GM23338 (cell line): ENCODE results near the gene POC1B. TPM values are rescaled to one million over a fixed set of nuclear protein-coding genes. Genes with fewer than 3 reads are reported as not detected.

Source experiments
- ATAC-seq: fragments of 200-7000 bp; cut with Tn5 transposase; 3 replicates; pipeline ENCODE4 v1.9.1; 2020
- DNase-seq: peaks from one replicate; pipeline ENCODE4 v3.0.0-alpha.2; 2015; ENCODE audit warnings: low spot score
- H2AFZ ChIP-seq: fragments of 200-600 bp; sonication (generic); 2 replicates; pipeline ENCODE4 v1.8.0; 2016; ENCODE audit warnings: antibody characterized with exemption, mild to moderate bottlenecking, moderate library complexity
- H3F3A ChIP-seq: fragments of 200-600 bp; sonication (generic); replicated peaks from 2 replicates; pipeline ENCODE4 v1.8.0; 2017; ENCODE audit warnings: antibody characterized with exemption, mixed run types, low read depth
- H3K27ac ChIP-seq: fragments of 200-600 bp; sonication (generic); 2 replicates; pipeline ENCODE4 v1.6.1; 2016; ENCODE audit warnings: low read depth
- H3K27me3 ChIP-seq: fragments of 200-600 bp; sonication (generic); 2 replicates; pipeline ENCODE4 v1.8.0; 2016; ENCODE audit warnings: mild to moderate bottlenecking, mixed run types, moderate library complexity; ENCODE audit not compliant: insufficient read depth
- H3K36me3 ChIP-seq: fragments of 200-600 bp; sonication (generic); 2 replicates; pipeline ENCODE4 v1.8.0; 2016; ENCODE audit warnings: mild to moderate bottlenecking; ENCODE audit not compliant: insufficient read depth
- H3K4me1 ChIP-seq: fragments of 200-600 bp; sonication (generic); 2 replicates; pipeline ENCODE4 v1.8.0; 2016; ENCODE audit warnings: mild to moderate bottlenecking, moderate library complexity; ENCODE audit not compliant: insufficient read depth
- H3K4me2 ChIP-seq: fragments of 200-600 bp; sonication (generic); 2 replicates; pipeline ENCODE4 v1.7.1; 2017; ENCODE audit warnings: mixed run types
- H3K4me3 ChIP-seq: fragments of 200-600 bp; sonication (generic); 2 replicates; pipeline ENCODE4 v1.6.1; 2016; ENCODE audit warnings: mixed run types
- H3K79me2 ChIP-seq: fragments of 200-600 bp; sonication (generic); replicated peaks from 2 replicates; pipeline ENCODE4 v1.8.0; 2017; ENCODE audit warnings: mild to moderate bottlenecking; ENCODE audit not compliant: insufficient read depth
- H3K9me2 ChIP-seq: fragments of 200-600 bp; sonication (generic); 2 replicates; pipeline ENCODE4 v1.8.0; 2017; ENCODE audit not compliant: insufficient read depth
- H4K20me1 ChIP-seq: fragments of 200-600 bp; sonication (generic); replicated peaks from 2 replicates; pipeline ENCODE4 v1.8.0; 2017; ENCODE audit warnings: mild to moderate bottlenecking; ENCODE audit not compliant: insufficient read depth
- H3K27ac Mint-ChIP-seq: 2 replicates; pipeline ENCODE4 v1.8.0; 2020; ENCODE audit warnings: inconsistent platforms, mild to moderate bottlenecking, moderate library complexity, mixed read lengths
- H3K27me3 Mint-ChIP-seq: 3 replicates; pipeline ENCODE4 v1.8.0; 2022; ENCODE audit warnings: low read depth, mild to moderate bottlenecking, moderate library complexity, mixed read lengths, inconsistent platforms; ENCODE audit not compliant: insufficient read depth, poor library complexity
- H3K36me3 Mint-ChIP-seq: 3 replicates; pipeline ENCODE4 v1.8.0; 2021; ENCODE audit warnings: low read depth, mild to moderate bottlenecking, inconsistent platforms, moderate library complexity, mixed read lengths
- H3K4me1 Mint-ChIP-seq: 3 replicates; pipeline ENCODE4 v1.8.0; 2020; ENCODE audit warnings: mild to moderate bottlenecking, inconsistent platforms, mixed read lengths
- H3K4me3 Mint-ChIP-seq: 3 replicates; pipeline ENCODE4 v1.8.0; 2021; ENCODE audit warnings: moderate library complexity, mild to moderate bottlenecking, inconsistent platforms, mixed read lengths
- H3K9me3 Mint-ChIP-seq: 3 replicates; pipeline ENCODE4 v1.8.0; 2020; ENCODE audit warnings: moderate library complexity, mild to moderate bottlenecking, inconsistent platforms, mixed read lengths
- CREB1 ChIP-seq: fragments of 250-450 bp; sonication (Bioruptor Pico); IDR thresholded peaks from 2 replicates; pipeline ENCODE4 v1.5.0; 2020; ENCODE audit warnings: low read depth, mild to moderate bottlenecking, moderate library complexity
- EZH2 ChIP-seq: fragments of 200-600 bp; sonication (generic); IDR thresholded peaks from one replicate; pipeline ENCODE4 v1.8.0; 2017; ENCODE audit warnings: antibody characterized with exemption, mild to moderate bottlenecking, low read depth; ENCODE audit not compliant: unreplicated experiment
- EZH2phosphoT487 ChIP-seq: fragments of 200-600 bp; sonication (generic); IDR thresholded peaks from one replicate; pipeline ENCODE4 v1.8.1; 2018; ENCODE audit warnings: antibody characterized with exemption; ENCODE audit not compliant: unreplicated experiment
- JUNB ChIP-seq: IDR thresholded peaks from one replicate; pipeline ENCODE4 v1.6.1; 2016; ENCODE audit warnings: antibody characterized with exemption; ENCODE audit not compliant: unreplicated experiment
- NANOG ChIP-seq: IDR thresholded peaks from 2 replicates; pipeline ENCODE4 v1.6.1; 2016; ENCODE audit warnings: antibody characterized with exemption, borderline replicate concordance
- POLR2AphosphoS5 ChIP-seq: IDR thresholded peaks from 2 replicates; pipeline ENCODE4 v1.6.1; 2016; ENCODE audit warnings: antibody characterized with exemption, low read depth
- STAT1 ChIP-seq: IDR thresholded peaks from one replicate; pipeline ENCODE4 v1.6.1; 2016; ENCODE audit warnings: antibody characterized with exemption; ENCODE audit not compliant: unreplicated experiment
- ZNF114 ChIP-seq: fragments of 250-450 bp; sonication (Bioruptor Pico); IDR thresholded peaks from 2 replicates; pipeline ENCODE4 v1.5.0; 2020; ENCODE audit warnings: mild to moderate bottlenecking, moderate library complexity
- ZNF331 ChIP-seq: fragments of 250-450 bp; sonication (Bioruptor Pico); IDR thresholded peaks from 2 replicates; pipeline ENCODE4 v1.5.0; 2020; ENCODE audit warnings: low read depth, mild to moderate bottlenecking, moderate library complexity
- polyA plus RNA-seq: library from polyadenylated mRNA; unstranded; fragments of >200 nt; fragmentation: Nextera tagmentation; extraction: Ambion mirVana; gene quantifications from 2 replicates; pipeline ENCODE4 v1.2.1, GENCODE V29; 2016
- total RNA-seq: library from RNA; depleted of rRNA; stranded (reverse); fragments of >200 nt; shearing (Covaris generic); gene quantifications from 2 replicates; pipeline ENCODE4 v1.2.3, GENCODE V29; 2014
- TF ChIP-seq, protein P1 (sequence below), 2 experiments: fragments of 200-600 bp in 1 of 2; sonication (generic) in 1 of 2; conservative IDR thresholded peaks; 2 replicates each; pipeline versions ENCODE4 v1.5.1 to v1.6.1; 2016 to 2017; ENCODE audit warnings: antibody characterized with exemption in 2 of 2, low read depth in 2 of 2, mild to moderate bottlenecking in 2 of 2, moderate library complexity in 1 of 2
- TF ChIP-seq, protein P2 (sequence below): fragments of 250-450 bp; sonication (Bioruptor Pico); IDR thresholded peaks from 2 replicates; pipeline ENCODE4 v1.5.0; 2020; ENCODE audit warnings: mild to moderate bottlenecking, moderate library complexity
- TF ChIP-seq, protein P3 (sequence below): IDR thresholded peaks from one replicate; pipeline ENCODE4 v1.6.1; 2018; ENCODE audit warnings: antibody characterized with exemption; ENCODE audit not compliant: unreplicated experiment
- TF ChIP-seq, protein P4 (sequence below): IDR thresholded peaks from 2 replicates; pipeline ENCODE4 v1.6.1; 2016; ENCODE audit warnings: antibody characterized with exemption

POC1B gene
- total and polyA plus RNA-seq, 2 experiments from 2014 or later: 11.8 to 17.5 TPM

DNA sequence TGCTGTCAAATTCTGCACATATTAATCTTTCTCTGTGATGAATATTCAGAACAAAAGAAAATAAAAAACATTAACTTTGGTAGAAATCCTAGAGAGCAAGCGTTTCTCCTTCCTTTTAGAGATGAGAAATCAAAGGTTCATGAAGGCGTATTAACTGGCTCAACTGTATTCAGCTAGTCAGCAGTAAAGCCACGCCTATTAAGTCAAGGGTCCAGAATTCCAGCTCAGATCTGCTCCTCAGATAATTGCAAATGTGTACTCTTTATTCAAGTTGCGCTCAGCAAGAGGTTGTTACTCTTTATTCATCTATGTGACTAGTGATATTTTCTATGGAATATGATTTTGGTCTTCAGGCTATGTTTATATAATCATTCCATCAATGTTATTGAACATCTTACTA is 13.1 kb upstream of the POC1B start:
- Mint-ChIP-seq H3K9me3 (no peaks in the 10 kb centered on the region), H3K4me1 (peaks cover 11% of the 10 kb centered on the region), H3K27me3 (no peaks in the 10 kb centered on the region), H3K36me3 (no peaks in the 10 kb centered on the region), H3K4me3 (no peak overlapping the region), H3K27ac (no peak overlapping the region)
- no peak overlapping the region for H3K27ac ChIP-seq
- H3F3A ChIP-seq: no peaks in the 10 kb centered on the region
- H3K79me2 ChIP-seq: no peaks in the 10 kb centered on the region
- H3K4me3 ChIP-seq: no peak overlapping the region
- no peaks in the 10 kb centered on the region for H3K9me2 ChIP-seq
- DNase-seq (no peak), ATAC-seq (no peak)
- TF ChIP-seq NANOG (no peak), EZH2 (no peak), STAT1 (no peak), ZNF331 (CRISPR knock-in tag) (no peak), JUNB (no peak), EZH2phosphoT487 (no peak), CREB1 (CRISPR knock-in tag) (no peak), ZNF114 (no peak), POLR2AphosphoS5 (no peak)
- TF ChIP-seq, protein P1, sequence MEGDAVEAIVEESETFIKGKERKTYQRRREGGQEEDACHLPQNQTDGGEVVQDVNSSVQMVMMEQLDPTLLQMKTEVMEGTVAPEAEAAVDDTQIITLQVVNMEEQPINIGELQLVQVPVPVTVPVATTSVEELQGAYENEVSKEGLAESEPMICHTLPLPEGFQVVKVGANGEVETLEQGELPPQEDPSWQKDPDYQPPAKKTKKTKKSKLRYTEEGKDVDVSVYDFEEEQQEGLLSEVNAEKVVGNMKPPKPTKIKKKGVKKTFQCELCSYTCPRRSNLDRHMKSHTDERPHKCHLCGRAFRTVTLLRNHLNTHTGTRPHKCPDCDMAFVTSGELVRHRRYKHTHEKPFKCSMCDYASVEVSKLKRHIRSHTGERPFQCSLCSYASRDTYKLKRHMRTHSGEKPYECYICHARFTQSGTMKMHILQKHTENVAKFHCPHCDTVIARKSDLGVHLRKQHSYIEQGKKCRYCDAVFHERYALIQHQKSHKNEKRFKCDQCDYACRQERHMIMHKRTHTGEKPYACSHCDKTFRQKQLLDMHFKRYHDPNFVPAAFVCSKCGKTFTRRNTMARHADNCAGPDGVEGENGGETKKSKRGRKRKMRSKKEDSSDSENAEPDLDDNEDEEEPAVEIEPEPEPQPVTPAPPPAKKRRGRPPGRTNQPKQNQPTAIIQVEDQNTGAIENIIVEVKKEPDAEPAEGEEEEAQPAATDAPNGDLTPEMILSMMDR (conservative IDR thresholded peaks at IDR 0.05; ENCODE audit: low read depth in 2 of 2): no peak
- TF ChIP-seq, protein P2, sequence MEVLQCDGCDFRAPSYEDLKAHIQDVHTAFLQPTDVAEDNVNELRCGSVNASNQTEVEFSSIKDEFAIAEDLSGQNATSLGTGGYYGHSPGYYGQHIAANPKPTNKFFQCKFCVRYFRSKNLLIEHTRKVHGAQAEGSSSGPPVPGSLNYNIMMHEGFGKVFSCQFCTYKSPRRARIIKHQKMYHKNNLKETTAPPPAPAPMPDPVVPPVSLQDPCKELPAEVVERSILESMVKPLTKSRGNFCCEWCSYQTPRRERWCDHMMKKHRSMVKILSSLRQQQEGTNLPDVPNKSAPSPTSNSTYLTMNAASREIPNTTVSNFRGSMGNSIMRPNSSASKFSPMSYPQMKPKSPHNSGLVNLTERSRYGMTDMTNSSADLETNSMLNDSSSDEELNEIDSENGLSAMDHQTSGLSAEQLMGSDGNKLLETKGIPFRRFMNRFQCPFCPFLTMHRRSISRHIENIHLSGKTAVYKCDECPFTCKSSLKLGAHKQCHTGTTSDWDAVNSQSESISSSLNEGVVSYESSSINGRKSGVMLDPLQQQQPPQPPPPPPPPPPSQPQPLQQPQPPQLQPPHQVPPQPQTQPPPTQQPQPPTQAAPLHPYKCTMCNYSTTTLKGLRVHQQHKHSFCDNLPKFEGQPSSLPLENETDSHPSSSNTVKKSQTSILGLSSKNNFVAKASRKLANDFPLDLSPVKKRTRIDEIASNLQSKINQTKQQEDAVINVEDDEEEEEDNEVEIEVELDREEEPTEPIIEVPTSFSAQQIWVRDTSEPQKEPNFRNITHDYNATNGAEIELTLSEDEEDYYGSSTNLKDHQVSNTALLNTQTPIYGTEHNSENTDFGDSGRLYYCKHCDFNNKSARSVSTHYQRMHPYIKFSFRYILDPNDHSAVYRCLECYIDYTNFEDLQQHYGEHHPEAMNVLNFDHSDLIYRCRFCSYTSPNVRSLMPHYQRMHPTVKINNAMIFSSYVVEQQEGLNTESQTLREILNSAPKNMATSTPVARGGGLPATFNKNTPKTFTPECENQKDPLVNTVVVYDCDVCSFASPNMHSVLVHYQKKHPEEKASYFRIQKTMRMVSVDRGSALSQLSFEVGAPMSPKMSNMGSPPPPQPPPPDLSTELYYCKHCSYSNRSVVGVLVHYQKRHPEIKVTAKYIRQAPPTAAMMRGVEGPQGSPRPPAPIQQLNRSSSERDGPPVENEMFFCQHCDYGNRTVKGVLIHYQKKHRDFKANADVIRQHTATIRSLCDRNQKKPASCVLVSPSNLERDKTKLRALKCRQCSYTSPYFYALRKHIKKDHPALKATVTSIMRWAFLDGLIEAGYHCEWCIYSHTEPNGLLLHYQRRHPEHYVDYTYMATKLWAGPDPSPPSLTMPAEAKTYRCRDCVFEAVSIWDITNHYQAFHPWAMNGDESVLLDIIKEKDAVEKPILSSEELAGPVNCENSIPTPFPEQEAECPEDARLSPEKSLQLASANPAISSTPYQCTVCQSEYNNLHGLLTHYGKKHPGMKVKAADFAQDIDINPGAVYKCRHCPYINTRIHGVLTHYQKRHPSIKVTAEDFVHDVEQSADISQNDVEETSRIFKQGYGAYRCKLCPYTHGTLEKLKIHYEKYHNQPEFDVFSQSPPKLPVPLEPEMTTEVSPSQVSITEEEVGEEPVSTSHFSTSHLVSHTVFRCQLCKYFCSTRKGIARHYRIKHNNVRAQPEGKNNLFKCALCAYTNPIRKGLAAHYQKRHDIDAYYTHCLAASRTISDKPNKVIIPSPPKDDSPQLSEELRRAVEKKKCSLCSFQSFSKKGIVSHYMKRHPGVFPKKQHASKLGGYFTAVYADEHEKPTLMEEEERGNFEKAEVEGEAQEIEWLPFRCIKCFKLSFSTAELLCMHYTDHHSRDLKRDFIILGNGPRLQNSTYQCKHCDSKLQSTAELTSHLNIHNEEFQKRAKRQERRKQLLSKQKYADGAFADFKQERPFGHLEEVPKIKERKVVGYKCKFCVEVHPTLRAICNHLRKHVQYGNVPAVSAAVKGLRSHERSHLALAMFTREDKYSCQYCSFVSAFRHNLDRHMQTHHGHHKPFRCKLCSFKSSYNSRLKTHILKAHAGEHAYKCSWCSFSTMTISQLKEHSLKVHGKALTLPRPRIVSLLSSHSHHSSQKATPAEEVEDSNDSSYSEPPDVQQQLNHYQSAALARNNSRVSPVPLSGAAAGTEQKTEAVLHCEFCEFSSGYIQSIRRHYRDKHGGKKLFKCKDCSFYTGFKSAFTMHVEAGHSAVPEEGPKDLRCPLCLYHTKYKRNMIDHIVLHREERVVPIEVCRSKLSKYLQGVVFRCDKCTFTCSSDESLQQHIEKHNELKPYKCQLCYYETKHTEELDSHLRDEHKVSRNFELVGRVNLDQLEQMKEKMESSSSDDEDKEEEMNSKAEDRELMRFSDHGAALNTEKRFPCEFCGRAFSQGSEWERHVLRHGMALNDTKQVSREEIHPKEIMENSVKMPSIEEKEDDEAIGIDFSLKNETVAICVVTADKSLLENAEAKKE (CRISPR knock-in tag): no peak
- TF ChIP-seq, protein P3, sequence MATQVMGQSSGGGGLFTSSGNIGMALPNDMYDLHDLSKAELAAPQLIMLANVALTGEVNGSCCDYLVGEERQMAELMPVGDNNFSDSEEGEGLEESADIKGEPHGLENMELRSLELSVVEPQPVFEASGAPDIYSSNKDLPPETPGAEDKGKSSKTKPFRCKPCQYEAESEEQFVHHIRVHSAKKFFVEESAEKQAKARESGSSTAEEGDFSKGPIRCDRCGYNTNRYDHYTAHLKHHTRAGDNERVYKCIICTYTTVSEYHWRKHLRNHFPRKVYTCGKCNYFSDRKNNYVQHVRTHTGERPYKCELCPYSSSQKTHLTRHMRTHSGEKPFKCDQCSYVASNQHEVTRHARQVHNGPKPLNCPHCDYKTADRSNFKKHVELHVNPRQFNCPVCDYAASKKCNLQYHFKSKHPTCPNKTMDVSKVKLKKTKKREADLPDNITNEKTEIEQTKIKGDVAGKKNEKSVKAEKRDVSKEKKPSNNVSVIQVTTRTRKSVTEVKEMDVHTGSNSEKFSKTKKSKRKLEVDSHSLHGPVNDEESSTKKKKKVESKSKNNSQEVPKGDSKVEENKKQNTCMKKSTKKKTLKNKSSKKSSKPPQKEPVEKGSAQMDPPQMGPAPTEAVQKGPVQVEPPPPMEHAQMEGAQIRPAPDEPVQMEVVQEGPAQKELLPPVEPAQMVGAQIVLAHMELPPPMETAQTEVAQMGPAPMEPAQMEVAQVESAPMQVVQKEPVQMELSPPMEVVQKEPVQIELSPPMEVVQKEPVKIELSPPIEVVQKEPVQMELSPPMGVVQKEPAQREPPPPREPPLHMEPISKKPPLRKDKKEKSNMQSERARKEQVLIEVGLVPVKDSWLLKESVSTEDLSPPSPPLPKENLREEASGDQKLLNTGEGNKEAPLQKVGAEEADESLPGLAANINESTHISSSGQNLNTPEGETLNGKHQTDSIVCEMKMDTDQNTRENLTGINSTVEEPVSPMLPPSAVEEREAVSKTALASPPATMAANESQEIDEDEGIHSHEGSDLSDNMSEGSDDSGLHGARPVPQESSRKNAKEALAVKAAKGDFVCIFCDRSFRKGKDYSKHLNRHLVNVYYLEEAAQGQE: no peak
- TF ChIP-seq, protein P4, sequence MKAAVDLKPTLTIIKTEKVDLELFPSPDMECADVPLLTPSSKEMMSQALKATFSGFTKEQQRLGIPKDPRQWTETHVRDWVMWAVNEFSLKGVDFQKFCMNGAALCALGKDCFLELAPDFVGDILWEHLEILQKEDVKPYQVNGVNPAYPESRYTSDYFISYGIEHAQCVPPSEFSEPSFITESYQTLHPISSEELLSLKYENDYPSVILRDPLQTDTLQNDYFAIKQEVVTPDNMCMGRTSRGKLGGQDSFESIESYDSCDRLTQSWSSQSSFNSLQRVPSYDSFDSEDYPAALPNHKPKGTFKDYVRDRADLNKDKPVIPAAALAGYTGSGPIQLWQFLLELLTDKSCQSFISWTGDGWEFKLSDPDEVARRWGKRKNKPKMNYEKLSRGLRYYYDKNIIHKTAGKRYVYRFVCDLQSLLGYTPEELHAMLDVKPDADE: no peak
- H3K27me3 ChIP-seq: no peaks in the 10 kb centered on the region
- H3K4me1 ChIP-seq: no peaks in the 10 kb centered on the region
- no peak overlapping the region for H2AFZ ChIP-seq
- no peaks in the 10 kb centered on the region for H3K36me3 ChIP-seq
- no peaks in the 10 kb centered on the region for H4K20me1 ChIP-seq
- H3K4me2 ChIP-seq: no peak overlapping the region
